Renal pelvis (tissue), 4 donors: Measurements from ENCODE around the gene OSBP2. TPM values are rescaled to one million over a fixed set of nuclear protein-coding genes. Genes with fewer than 3 reads are reported as not detected.
"Not testable (repeated sequence)": the region's sequence is repeated elsewhere in the genome, so short reads cannot be mapped to it uniquely, and the experiment has no call there.

Experiments
- DNase-seq: peaks from one replicate; pipeline ENCODE4 v3.0.0-alpha.2; 2013
- polyA plus RNA-seq, 3 donors: library from polyadenylated mRNA; unstranded; fragments of 120-200 nt; gene quantifications; one replicate each; pipeline ENCODE4 v1.2.1, GENCODE V29; 2013; ENCODE audit not compliant: insufficient read length in 3 of 3

Gene OSBP2
- polyA plus RNA-seq, 3 donors, result 5.6 to 6.7 (median 5.9) TPM

- no peak for DNase-seq
Observed at GRCh38 chr22:30717952-30718351, 23.3 kb downstream of the OSBP2 start.

- DNase-seq, result no peak
Observed at GRCh38 chr22:30718491-30718890, 23.8 kb downstream of the OSBP2 start.

GRCh38 chr22:30718938-30719337 lies 24.3 kb downstream of the OSBP2 start:
- DNase-seq, result no peak

- no peak for DNase-seq
Observed at GRCh38 chr22:30720263-30720837, 25.7 kb downstream of the OSBP2 start.

- no peak for DNase-seq
Observed at GRCh38 chr22:30721741-30722140, 27.1 kb downstream of the OSBP2 start.

- no peak for DNase-seq
Observed at GRCh38 chr22:30728826-30729225, 34.2 kb downstream of the OSBP2 start.

- DNase-seq, result no peak
Observed at GRCh38 chr22:30731658-30732057, 37.0 kb downstream of the OSBP2 start.

- DNase-seq, result no peak
Observed at GRCh38 chr22:30732426-30732825, 37.8 kb downstream of the OSBP2 start.

- no peak for DNase-seq
Observed at GRCh38 chr22:30733181-30733631, 38.5 kb downstream of the OSBP2 start.

GRCh38 chr22:30740007-30740406 lies 45.3 kb downstream of the OSBP2 start:
- not testable (repeated sequence) for DNase-seq

GRCh38 chr22:30740511-30740910 lies 45.8 kb downstream of the OSBP2 start:
- not testable (repeated sequence) for DNase-seq

- no peak for DNase-seq
Observed at GRCh38 chr22:30742291-30743256, 47.9 kb downstream of the OSBP2 start.

- no peak for DNase-seq
Observed at GRCh38 chr22:30743257-30744020, 48.8 kb downstream of the OSBP2 start.

- no peak for DNase-seq
Observed at GRCh38 chr22:30744224-30744623, 49.5 kb downstream of the OSBP2 start.

GRCh38 chr22:30747493-30747892 lies 52.8 kb downstream of the OSBP2 start:
- no peak for DNase-seq

- DNase-seq, result no peak
Observed at GRCh38 chr22:30749272-30749671, 54.6 kb downstream of the OSBP2 start.

GRCh38 chr22:30749849-30750248 lies 55.2 kb downstream of the OSBP2 start:
- no peak for DNase-seq

GRCh38 chr22:30751529-30751928 lies 56.9 kb downstream of the OSBP2 start:
- DNase-seq, result no peak

GRCh38 chr22:30752771-30753170 lies 58.1 kb downstream of the OSBP2 start:
- no peak for DNase-seq

- DNase-seq, result no peak
Observed at GRCh38 chr22:30753701-30754100, 59.0 kb downstream of the OSBP2 start.

GRCh38 chr22:30754521-30754920 lies 59.8 kb downstream of the OSBP2 start:
- DNase-seq, result no peak

- peak; percentile 41 for DNase-seq
Observed at GRCh38 chr22:30754971-30755758, 60.5 kb downstream of the OSBP2 start.
